Stimulated activated CD8-positive, alpha-beta memory T cell treated with anti-CD3 and anti-CD28 coated beads, Interleukin-4, amount 100 ng/mL, for 4 hours (primary cell): ENCODE results near the gene CCHCR1.

Source experiments
- DNase-seq, 2 donors: peaks; one replicate each; pipeline ENCODE4 v3.0.0-alpha.2; 2020; ENCODE audit warnings: low read depth in 2 of 2, low spot score in 1 of 2

The CCHCR1 gene

DNA sequence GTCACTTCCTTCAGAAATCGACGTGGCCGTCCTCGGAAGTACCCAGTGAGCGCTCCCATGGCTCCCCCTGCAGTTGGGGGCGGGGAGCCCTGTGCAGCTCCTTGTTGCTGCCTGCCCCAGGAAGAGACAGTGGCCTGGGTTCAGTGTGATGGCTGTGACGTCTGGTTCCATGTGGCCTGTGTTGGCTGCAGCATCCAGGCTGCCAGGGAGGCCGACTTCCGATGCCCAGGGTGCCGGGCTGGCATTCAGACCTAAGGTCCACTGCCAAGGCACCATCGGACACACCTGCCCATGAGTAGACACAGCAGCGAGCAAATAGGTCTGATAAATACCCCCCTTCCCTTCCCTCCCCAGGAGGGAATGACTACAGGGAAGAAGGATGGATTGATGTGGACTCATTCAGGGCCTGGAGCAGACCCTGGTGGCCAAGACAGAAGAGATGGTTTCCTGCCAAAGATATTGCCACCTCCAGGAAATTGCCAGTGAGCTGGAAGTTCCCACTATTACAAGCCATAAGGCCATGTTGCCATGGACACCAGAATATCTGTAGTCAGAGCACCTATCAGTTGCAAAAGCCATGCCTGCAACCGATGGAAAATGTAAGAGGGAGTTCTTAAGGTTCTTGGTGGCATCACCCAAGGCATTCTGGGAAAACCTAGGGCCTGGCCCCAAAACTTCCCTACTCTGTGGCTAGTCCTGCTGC lies 5.0 kb upstream of the CCHCR1 start:
- DNase-seq = no peak

DNA sequence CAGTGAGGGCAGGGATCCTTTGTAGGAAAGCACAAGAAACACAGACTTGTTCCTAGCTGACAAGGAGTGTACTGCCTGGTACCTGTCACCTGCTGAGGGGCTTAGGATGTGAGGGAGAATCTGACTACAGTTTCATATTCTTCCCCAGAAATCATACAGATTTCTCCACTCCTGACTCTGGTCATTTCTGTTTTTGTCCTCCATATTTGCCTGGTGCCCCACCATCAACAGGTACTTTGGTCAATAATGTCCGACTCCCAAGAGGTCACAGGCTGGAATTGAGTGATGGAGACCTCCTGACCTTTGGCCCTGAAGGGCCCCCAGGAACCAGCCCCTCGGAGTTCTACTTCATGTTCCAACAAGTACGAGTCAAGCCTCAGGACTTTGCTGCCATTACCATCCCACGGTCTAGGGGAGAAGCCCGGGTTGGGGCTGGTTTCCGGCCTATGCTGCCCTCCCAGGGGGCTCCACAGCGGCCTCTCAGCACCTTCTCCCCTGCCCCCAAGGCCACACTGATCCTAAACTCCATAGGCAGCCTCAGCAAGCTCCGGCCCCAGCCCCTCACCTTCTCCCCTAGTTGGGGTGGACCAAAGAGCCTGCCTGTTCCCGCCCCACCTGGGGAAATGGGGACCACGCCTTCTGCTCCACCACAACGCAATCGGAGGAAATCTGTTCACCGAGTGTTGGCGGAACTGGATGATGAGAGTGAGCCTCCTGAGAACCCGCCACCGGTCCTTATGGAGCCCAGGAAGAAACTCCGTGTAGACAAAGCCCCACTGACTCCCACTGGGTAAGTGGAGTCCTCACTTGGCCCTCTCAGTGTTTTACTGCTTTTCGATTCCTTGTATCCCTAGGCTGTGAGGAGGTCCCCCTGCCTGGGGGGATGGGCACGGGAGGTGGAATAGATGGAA lies 3.9 kb upstream of the CCHCR1 start:
- no peak for DNase-seq

DNA sequence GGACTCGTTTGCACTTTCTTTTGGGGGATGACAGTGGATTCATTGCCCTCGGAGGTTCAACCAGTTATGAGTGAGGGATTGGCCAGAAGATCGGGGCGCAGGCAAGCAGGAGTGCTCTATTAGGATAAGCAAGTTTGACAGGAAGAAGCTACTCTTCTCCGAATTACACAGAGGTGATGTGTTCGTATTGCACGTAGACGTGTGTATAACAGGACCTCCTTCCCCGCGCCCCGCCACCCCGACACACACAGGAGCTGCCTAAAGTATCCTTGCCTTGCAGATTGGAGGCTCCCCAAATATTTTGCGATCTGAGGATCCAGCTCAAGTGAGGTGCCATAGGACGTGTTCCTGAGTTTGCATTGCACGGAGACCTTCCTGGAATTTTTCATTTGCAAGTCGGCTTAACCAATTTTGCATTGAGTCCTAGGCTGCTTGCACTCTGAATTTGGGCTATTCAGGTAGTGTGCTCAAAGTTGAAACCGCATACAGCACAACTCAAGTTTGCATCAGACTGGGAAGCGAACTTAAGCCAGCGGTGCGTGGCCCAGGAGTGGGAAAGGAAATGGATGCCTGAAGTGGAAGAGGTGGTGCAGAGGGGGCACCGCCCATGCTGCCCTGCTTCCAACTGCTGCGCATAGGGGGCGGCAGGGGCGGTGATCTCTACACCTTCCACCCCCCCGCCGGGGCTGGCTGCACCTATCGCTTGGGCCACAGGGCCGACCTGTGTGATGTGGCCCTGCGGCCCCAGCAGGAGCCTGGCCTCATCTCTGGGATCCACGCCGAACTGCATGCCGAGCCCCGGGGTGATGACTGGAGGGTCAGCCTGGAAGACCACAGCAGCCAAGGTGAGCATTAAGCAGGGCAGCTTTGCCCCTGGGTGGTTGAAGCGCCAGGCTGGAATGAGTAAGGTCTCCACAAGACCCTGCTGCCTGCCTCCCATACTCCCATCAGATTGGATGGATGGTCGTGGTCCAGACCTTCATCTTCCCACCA lies 1.6 kb upstream of the CCHCR1 start:
- DNase-seq = no peak

DNA sequence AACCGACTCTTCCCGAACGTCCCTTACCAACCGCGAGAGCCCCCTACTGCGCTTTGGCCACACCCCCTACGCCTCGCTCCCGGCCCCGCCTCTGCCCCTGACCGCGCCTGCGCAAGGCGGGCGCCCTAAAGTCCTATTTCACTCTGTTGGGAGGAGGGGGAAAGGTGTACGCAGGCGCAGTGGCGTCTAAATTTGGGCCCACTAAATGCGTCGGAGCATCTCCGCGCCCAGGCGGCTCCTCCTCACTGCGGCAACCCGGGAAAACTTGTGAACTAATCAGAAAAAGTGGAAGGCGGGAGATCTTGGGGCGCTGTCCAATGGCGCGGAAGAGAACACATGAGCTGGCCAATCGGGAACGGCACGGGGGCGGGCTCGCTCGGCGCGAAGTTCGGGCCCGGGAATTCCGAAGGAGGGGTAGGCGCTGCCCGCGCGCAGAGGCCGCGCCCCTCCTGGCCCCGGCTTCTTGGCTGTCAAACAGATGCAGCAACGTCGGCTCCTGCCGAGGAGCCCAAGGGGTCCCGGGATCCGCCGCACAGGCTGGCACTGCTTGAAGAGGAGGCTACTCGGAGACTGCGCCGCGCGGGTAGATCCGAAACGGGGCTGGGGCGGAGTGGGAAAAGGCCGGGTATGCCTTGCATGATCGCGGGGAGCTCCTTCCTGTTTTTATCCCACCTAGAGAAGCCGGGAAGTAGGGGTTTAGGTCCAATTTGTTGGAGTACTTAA lies 699 bp upstream of the CCHCR1 start, which contains the start of gene TCF19:
TCF19 (plus strand) TSS at position 450 of the 723 bp plus-strand sequence. CDS start 881 bp downstream, outside the sequence.
- DNase-seq = peak; percentile 97 to 99

DNA sequence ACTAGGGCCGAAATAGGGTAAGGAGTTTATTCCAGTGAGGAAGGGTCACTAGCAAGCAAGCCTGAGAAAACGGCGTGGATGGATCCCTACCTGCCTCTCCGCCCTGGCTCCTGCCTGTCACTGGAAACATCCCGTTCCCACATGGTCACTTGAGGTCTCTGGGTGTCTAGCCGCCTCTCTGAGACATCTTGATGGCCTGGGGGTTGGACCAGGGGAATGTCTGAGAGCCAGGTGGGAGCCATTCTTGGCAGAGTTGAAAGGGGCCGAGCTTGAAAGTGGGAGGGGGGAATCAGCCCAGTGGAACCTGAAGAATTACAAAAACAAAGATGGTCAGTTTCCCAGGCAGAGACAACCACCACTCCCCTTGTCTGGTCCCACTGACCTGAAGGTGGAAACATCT lies 961 bp downstream of the CCHCR1 start:
- DNase-seq = no peak

DNA sequence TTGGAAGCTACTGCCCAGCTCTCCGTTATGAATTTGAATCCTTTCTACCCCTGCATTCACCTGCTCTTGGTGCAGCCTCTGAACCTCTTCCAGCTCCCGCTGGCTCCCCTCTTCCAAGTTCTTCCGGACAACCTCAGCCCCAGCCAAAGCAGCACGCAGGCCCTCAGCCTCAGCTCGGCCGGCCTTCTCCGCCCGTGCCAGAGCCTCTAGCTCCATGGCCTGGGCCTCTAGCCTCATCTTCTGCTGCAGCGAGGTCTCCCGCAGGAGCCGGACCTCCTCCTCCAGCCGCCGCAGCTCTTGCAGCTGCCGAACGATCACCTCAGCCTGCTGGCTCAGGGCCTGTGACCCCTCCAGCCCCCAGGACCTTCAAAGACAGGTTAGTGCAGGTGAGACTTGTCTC lies 3.2 kb downstream of the CCHCR1 start:
- DNase-seq = no peak

DNA sequence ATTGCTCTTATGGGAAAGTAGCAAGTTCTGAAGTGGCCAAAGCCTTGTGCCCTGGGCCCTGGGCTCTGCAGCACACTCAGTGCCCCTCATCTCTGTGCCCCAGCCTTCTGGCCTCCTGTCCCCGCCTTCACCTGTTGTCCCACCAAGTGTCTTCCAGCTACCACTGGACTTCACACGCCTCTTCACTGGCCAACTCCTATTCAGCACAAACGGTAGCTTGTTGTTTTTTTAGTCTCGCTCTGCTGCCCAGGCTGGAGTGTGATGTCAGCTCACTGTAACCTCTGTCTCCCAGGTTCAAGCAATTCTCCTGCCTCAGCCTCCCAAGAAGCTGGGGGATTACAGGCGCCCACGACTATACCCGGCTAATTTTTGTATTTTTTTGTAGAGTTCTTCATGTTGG lies 4.8 kb downstream of the CCHCR1 start:
- DNase-seq = no peak

DNA sequence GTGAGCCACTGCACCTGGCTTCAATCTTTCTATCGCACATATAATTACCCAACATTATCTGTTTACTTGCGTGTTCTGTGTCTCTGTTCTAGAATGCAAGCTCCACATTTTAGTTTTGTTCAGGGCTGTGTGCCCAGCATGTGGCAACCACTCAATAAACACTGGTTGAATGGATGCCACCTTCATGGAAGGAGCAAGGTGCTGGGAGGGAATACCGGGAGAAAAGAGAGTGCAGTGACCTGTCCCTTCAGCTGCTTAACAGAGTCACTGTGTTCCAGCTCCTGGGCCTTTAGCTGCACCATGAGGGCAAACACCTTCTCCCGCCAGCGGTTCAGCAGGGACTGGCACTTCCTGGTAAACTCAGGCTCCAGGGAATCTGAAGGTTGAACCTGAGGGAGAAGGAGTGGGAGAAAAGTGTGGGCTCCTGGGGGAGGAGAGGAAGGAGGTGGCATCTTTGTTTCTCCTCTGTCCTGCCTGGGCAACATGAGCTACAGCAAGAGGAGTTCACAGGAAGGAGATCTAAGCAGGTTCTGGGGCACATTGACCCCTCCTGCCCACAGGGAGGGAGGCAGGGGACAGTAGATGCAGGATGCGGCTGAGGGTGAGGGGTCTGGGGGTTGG lies 7.7 kb downstream of the CCHCR1 start:
- no peak for DNase-seq

DNA sequence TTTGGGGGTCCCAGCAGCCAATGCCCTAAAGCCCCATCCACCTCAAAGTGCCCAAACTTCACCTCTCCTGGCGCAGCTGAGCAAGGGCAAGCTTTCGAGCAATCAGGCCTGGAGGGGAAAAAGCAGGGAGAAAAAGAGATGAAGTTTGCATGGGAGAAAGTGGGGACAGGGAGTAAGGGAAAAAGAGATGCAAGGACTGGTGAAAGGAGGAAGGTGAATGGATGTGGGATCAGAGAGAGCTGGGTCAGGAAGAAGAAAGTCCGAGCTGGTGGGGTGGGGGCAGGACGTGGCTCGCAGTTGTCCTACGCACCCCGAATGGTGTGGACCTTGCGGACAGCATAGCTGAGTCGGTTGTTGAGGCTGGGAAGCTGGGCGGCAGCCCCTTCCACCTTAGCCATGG lies 12.2 kb downstream of the CCHCR1 start:
- no peak for DNase-seq

DNA sequence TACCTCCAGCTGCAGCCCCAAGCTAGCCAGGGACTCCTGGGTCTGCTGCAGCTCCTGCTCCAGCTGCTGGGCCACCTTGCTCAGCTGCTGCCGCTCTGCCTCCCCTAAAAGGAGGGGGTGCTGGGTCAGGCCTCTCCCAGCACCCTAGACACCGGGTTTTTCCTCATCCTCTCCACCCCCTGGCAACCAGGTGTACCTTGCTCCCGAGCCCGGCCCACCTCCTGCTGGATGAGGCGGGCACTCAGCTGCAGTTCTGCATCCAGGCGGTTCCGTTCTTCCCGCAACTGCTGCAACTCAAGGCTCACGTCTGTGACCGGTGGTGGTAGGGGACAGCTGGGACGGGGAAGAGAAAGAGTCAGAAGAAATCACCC lies 12.6 kb downstream of the CCHCR1 start:
- no peak for DNase-seq

DNA sequence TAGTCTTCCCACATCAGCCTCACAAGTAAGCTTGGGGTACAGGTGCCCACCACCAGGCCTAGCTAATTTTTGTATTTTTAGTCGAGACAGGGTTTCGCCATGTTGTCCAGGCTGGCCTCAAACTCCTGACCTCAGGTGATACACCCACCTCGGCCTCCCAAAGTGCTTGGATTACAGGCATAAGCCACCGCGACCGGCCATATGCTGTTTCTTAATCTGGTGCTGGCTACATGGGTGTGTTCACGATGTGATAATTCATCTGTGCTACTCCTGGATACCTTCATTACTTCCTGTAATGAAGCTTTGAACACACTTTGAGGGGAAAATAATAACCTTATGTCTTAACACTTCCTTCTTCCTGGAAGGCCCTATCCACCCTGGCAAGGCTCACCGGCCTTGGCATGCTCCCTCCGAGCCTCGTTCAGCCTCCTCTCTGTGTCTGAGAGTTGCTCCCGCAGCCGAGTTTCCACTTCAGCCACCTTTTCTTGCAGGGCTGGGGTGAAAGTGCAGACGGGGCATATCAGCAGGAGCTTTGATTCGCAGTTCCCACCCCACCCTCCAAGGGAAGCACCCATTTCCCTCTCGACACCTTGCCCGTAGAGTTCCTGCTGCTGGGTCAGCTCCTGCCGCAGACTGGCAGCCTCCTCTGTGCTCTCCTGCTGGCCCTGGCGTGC lies 13.2 kb downstream of the CCHCR1 start:
- DNase-seq = no peak

DNA sequence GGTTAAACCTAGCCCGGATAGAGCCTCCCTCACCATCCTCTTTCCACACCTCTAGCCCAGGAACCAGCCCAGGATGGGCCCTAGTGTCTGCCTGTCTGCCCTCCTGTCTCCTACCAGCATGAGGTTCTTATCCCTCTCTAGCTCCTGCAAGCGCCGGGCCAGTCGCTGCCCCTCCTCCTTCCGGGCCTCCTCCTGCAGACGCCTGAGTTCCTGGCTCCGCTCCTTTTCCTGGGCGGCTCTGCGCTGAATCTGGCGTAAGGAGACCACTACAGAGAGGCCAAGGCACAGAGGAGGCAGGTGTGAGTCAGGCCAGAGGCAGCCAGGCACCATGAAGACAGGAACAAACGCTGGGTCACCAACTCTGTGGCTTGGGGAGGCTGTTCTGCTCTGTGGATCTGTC lies 14.5 kb downstream of the CCHCR1 start:
- DNase-seq = no peak

DNA sequence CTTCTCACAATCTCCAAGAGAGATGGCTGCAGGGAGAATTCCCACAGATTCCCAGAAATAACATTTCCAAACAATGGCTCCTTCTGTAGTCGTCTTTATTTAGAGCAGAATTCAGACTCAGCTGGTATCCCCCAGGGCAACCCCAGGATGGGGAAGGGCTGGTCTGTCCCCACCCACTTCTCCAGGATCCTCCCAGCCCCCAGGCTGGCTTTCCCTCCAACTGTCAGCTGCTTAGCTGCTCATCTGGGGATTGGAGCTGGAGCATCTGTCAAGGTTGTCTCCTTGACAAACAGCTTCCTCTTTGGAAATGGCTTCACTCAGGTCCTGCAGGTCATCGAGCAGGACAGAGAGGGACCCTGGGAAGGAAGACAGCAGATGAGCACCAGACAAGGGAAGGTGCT lies 15.2 kb downstream of the CCHCR1 start:
- DNase-seq = no peak

DNA sequence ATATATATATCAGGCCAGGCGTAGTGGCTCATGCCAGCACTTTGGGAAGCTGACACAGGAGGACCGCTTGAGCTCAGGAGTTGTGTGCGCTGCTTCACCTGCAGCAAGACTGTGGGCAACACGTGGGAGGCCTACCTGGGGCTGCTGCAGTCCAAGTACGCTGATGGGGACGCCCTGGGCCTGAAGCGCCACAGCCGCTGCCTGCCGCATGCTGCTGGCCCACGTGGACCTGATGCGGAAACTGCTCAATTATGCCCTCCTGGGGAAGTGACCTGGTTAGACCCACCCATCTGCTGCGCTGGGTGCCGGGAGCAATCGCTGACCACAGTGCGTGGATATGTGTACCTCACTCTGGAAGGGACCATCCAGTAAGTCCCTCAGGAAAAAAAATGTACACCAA lies 17.0 kb downstream of the CCHCR1 start:
- DNase-seq = no peak

DNA sequence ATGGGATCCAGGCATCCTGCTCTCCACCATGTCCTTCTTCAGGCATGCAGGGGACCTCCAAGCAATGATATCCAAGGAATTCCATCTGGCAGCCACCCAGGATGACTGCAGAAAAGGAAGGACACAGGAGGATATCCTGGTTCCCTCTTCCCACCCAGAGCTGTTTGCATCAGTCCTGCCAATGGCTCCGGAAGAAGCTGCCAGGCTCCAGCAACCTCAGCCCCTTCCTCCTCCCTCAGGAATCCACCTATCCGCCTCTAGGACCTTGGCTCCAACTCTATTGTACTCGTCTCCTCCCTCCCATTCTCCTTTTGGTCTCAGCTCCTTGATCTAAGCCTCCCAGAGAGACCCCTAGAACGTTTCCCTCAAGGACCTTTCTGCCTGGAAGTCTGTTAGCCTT lies 18.0 kb downstream of the CCHCR1 start:
- no peak for DNase-seq

DNA sequence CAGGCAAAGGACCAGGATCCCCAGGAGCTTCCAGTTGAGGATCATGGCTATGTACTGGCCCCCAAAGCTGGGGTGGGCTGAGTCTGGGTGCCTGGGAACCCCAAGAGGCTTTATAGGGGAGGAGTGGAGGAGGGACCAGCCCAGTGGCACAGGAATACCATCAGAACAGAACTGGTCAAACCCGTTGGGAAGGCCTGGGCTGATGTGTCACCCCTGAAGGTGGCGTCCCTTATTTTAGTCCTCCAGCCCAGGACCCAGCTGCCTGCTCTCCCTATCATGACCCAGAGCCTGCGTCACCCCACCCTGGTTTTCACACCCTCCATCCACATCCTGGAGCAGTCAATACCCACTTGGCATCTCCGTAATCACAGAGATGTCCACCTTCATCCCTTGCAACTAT lies 18.6 kb downstream of the CCHCR1 start, which contains the start of gene PSORS1C2:
PSORS1C2 (minus strand) TSS at position 85 of the 400 bp plus-strand sequence; CDS start at position 45, 40 bp downstream.
- DNase-seq = no peak

DNA sequence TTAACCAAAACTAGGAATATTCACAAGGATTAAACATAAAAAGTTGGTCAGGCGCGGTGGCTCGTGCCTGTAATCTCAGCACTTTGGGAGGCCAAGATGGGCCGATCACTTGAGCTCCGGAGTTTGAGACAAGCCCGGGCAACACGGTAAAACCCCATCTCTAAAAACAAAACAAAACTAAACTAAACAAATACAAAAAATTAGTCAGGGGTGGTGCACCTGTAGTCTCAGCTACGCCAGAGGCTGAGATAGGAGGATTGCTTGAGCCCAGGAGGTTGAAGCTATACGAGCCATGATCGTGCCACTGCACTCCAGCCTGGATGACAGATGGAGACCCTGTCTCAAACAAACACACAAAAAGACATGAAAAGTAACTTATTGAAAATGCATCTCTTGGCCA lies 21.9 kb downstream of the CCHCR1 start:
- DNase-seq = no peak

DNA sequence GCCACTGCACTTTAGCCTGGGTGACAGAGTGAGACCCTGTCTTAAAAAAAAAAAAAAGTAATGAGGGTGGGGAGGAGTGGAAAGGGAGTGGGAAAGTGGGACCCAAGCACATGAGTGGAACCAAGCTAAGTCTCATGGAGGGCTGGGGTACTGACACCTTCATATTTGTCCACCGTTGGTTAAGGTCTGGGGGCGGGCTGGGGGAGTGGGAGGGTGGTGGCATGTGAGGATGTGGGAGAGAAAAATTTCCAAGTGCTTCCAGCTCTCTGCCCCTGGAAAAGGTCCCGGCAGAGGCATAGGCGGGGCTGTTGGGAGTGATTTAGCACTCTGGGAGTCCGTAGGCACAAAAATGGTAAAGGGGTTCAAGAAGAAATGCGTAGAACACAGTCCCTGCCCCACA lies 24.8 kb downstream of the CCHCR1 start:
- no peak for DNase-seq

DNA sequence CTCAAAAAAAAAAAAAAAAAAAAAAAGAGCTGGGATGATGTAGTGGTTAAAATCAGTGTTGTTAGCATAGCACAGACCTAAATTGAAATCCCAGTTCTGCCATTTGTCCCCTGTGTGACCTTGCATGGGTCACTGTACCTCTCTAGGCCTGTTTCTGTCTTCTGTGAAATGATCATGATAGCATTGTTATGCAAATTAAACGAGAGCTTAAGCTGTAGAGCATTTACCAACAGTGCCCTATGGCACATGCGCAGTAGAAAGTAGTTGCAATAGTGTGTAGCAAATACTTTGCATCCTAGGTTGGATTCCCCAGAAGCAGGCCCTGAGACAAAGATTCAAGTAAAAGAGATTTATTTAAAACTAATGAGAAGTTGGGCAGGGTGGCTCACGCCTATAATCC lies 26.0 kb downstream of the CCHCR1 start:
- DNase-seq = no peak
